K562 (cell line): ENCODE results near the gene TRMT10B. TPM values are rescaled to one million over a fixed set of nuclear protein-coding genes. Genes with fewer than 3 reads are reported as not detected.
A peak's percentile ranks its signal among the peaks of the same experiment; 100 is the strongest.

Experiments used
- ATAC-seq: fragments of 200-7000 bp; cut with Tn5 transposase; 3 replicates; pipeline ENCODE4 v1.9.1; 2020; ENCODE audit warnings: moderate library complexity
- BruUV-seq: library from RNA; stranded (reverse); fragments of 400-500 nt; replicated peaks from 2 replicates; lab custom pipeline; 2021; lab: Mats Ljungman, UMichigan
- CTCF ChIA-PET: fragments of 300-600 bp; formaldehyde crosslinking; extraction: SDS; loops from one replicate; lab custom pipeline; 2021; ENCODE audit warnings: low intra/inter-chr PET ratio; lab: Yijun Ruan, JAX
- POLR2A ChIA-PET: fragments of 300-600, 350-650 bp; sonication (Branson Sonifier 250); formaldehyde crosslinking; extraction: SDS; loops from one replicate; lab custom pipeline; 2021; ENCODE audit warnings: antibody characterized with exemption, inconsistent platforms; lab: Yijun Ruan, JAX
- DNase-seq, 4 experiments: peaks; one replicate each; pipeline versions ENCODE4 v3.0.0 to v3.0.0-alpha.2; 2011 to 2018; ENCODE audit warnings: low spot score in 3 of 4, mixed read lengths in 3 of 4; ENCODE audit errors: extremely low read depth in 1 of 4
- FAIRE-seq: peaks from 2 replicates; lab custom pipeline; 2011; peaks lifted over from hg19 to GRCh38; lab: Jason Lieb, UNC
- H2AFZ ChIP-seq: 2 replicates; pipeline ENCODE4 v1.6.0; 2011; ENCODE audit warnings: low read depth, low read length, control low read depth, inconsistent platforms
- H3K27ac ChIP-seq: fragments of 200-600 bp; 3 replicates; pipeline ENCODE4 v1.8.0; 2011; ENCODE audit warnings: low read depth, mild to moderate bottlenecking, control low read depth, inconsistent platforms, low read length, moderate library complexity, mixed read lengths; ENCODE audit errors: extremely low read depth
- H3K27me3 ChIP-seq, 2 experiments: fragments of 300-600 bp in 1 of 2; 2 replicates in 1 of 2; 3 replicates in 1 of 2; pipeline versions ENCODE4 v1.6.0 to v1.8.0; 2011; ENCODE audit warnings: inconsistent platforms in 2 of 2, low read length in 2 of 2, mild to moderate bottlenecking in 1 of 2, mixed read lengths in 1 of 2, moderate library complexity in 1 of 2; ENCODE audit not compliant: control insufficient read depth in 2 of 2, insufficient read depth in 2 of 2
- H3K36me3 ChIP-seq: fragments of 300-600 bp; 3 replicates; pipeline ENCODE4 v1.8.0; 2011; ENCODE audit warnings: mild to moderate bottlenecking, low read length, inconsistent platforms; ENCODE audit not compliant: control insufficient read depth, insufficient read depth
- H3K4me1 ChIP-seq, 2 experiments: fragments of 200-600 bp in 1 of 2; replicated peaks in 1 of 2; 2 replicates in 1 of 2; 3 replicates in 1 of 2; pipeline versions ENCODE4 v1.5.1 to v1.8.0; 2011; ENCODE audit warnings: inconsistent platforms in 2 of 2, low read length in 2 of 2, mild to moderate bottlenecking in 1 of 2, mixed read lengths in 1 of 2, moderate library complexity in 1 of 2; ENCODE audit not compliant: control insufficient read depth in 2 of 2, insufficient read depth in 2 of 2
- H3K4me2 ChIP-seq: 2 replicates; pipeline ENCODE4 v1.6.1; 2011; ENCODE audit warnings: low read length, control low read depth, inconsistent platforms, mixed read lengths; ENCODE audit not compliant: insufficient read depth
- H3K4me3 ChIP-seq: fragments of 200-600 bp; sonication (generic), shearing (Covaris generic); 2 replicates; pipeline ENCODE4 v1.5.1; 2016; ENCODE audit warnings: control low read depth, inconsistent platforms
- H3K79me2 ChIP-seq: fragments of 200-600 bp; 3 replicates; pipeline ENCODE4 v1.8.0; 2011; ENCODE audit warnings: low read length, inconsistent platforms; ENCODE audit not compliant: control insufficient read depth, insufficient read depth
- H3K9ac ChIP-seq, 2 experiments: 2 replicates each; pipeline versions ENCODE4 v1.6.0 to v1.6.1; 2011; ENCODE audit warnings: low read depth in 2 of 2, low read length in 2 of 2, control low read depth in 1 of 2, inconsistent platforms in 1 of 2, mild to moderate bottlenecking in 1 of 2, mixed read lengths in 1 of 2; ENCODE audit not compliant: insufficient read depth in 1 of 2
- H3K9me1 ChIP-seq: one replicate; pipeline ENCODE4 v1.6.0; 2011; ENCODE audit warnings: inconsistent platforms, mild to moderate bottlenecking, low read length, moderate library complexity; ENCODE audit not compliant: control insufficient read depth, insufficient read depth
- H3K9me3 ChIP-seq: replicated peaks from 2 replicates; pipeline ENCODE4 v1.5.1; 2011; ENCODE audit warnings: low read depth, low read length, inconsistent platforms; ENCODE audit not compliant: control insufficient read depth, insufficient read depth
- H4K20me1 ChIP-seq: replicated peaks from 2 replicates; pipeline ENCODE4 v1.6.1; 2011; ENCODE audit warnings: low read length, inconsistent platforms, mixed read lengths; ENCODE audit not compliant: control insufficient read depth, insufficient read depth
- ELF4 ChIP-seq: fragments of 450-650 bp; formaldehyde crosslinking; IDR thresholded peaks from 2 replicates; pipeline ENCODE4 v1.4.0; 2022; ENCODE audit warnings: missing genetic modification characterization
- JUND ChIP-seq, 2 experiments: IDR thresholded peaks; 2 replicates in 1 of 2; 3 replicates in 1 of 2; pipeline ENCODE4 v1.6.1; 2011; ENCODE audit warnings: borderline replicate concordance in 2 of 2, low read depth in 2 of 2, low read length in 2 of 2, improper control_type of control experiment in 1 of 2, missing biosample characterization in 1 of 2, missing genetic modification characterization in 1 of 2, missing genetic modification reagents in 1 of 2
- KLF6 ChIP-seq: fragments of 250-450 bp; sonication (Bioruptor Pico); IDR thresholded peaks from 2 replicates; pipeline ENCODE4 v1.4.0; 2020; ENCODE audit warnings: mild to moderate bottlenecking, moderate library complexity, borderline replicate concordance
- MXI1 ChIP-seq: IDR thresholded peaks from 2 replicates; pipeline ENCODE4 v1.6.1; 2011; ENCODE audit warnings: low read depth, mild to moderate bottlenecking, improper control_type of control experiment, low read length
- YBX1 ChIP-seq: fragments of 450-650 bp; IDR thresholded peaks from 2 replicates; pipeline ENCODE4 v1.7.1; 2016; ENCODE audit warnings: mild to moderate bottlenecking
- ZNF232 ChIP-seq: sonication (generic); formaldehyde crosslinking; IDR thresholded peaks from 2 replicates; pipeline ENCODE4 v1.8.0; 2022; ENCODE audit warnings: mild to moderate bottlenecking, missing genetic modification reagents
- ZNF436 ChIP-seq: fragments of 250-450, 450-650 bp; sonication (Bioruptor Pico); formaldehyde crosslinking; IDR thresholded peaks from 2 replicates; pipeline ENCODE4 v1.7.0; 2020; ENCODE audit warnings: mild to moderate bottlenecking
- ZNF586 ChIP-seq: fragments of 450-650 bp; formaldehyde crosslinking; conservative IDR thresholded peaks from 2 replicates; pipeline ENCODE4 v1.4.0; 2020; ENCODE audit warnings: mild to moderate bottlenecking, moderate library complexity
- WGBS: fragments of 100-300 bp; shearing (Covaris generic); methylation state at CpG from one replicate; pipeline ENCODE4 v1.1.6; 2016; ENCODE audit warnings: low coverage, mixed read lengths; ENCODE audit not compliant: insufficient coverage; ENCODE audit errors: missing lambda C conversion rate; 5-methylcytosine and 5-hydroxymethylcytosine counted together
- in situ Hi-C: fragments of 300-500 bp; cut with MboI; formaldehyde crosslinking; loops from 4 replicates; pipeline ENCODE4 v1.15.0; 2018; ENCODE audit warnings: inconsistent platforms, mixed read lengths
- intact Hi-C: fragments of 100-400 bp; cut with micrococcal nuclease; formaldehyde crosslinking; loops from 2 replicates; pipeline ENCODE4 v1.14.2; 2022
- polyA plus RNA-seq, 8 experiments: library from polyadenylated mRNA; depleted of rRNA in 4 of 8; stranded (reverse) in 5 of 8; unstranded in 3 of 8; fragments of >200 nt; fragmentation: Nextera tagmentation in 2 of 8; fragmentation: Illumina TruSeq in 1 of 8; extraction: Ambion mirVana in 2 of 8; extraction: Trizol in 1 of 8; gene quantifications; 2 replicates each; pipeline versions ENCODE4 v1.2.1 to v1.2.3, GENCODE V29; 2011 to 2014; ENCODE audit warnings: inconsistent platforms in 1 of 8, missing spikeins in 1 of 8
- total RNA-seq, 7 experiments: library from RNA; depleted of rRNA in 6 of 7; stranded (reverse); fragments of >200 nt in 6 of 7; fragmentation: Illumina TruSeq in 2 of 7; extraction: Trizol in 2 of 7; gene quantifications; 2 replicates each; pipeline versions ENCODE4 v1.2.1 to v1.2.3, GENCODE V29; 2011 to 2021; ENCODE audit warnings: low replicate concordance in 1 of 7
- TF ChIP-seq, protein P1 (sequence below): fragments of 250-450 bp; sonication (Bioruptor Pico); IDR thresholded peaks from 2 replicates; pipeline ENCODE4 v1.4.0; 2020; ENCODE audit warnings: mild to moderate bottlenecking, moderate library complexity
- TF ChIP-seq, protein P2 (sequence below): sonication (generic); formaldehyde crosslinking; IDR thresholded peaks from 2 replicates; pipeline ENCODE4 v1.8.1; 2023; ENCODE audit warnings: mild to moderate bottlenecking, missing genetic modification reagents
- TF ChIP-seq, protein P3 (sequence below): sonication (generic); formaldehyde crosslinking; IDR thresholded peaks from 2 replicates; pipeline ENCODE4 v1.8.0; 2023; ENCODE audit warnings: mild to moderate bottlenecking, missing genetic modification reagents

The TRMT10B gene
- total and polyA plus RNA-seq, 9 of the 15 experiments (the other 6 are each of a cell fraction or from before 2014, with no cell fraction given): 2.9 to 13.4 (median 7.0) TPM

DNA sequence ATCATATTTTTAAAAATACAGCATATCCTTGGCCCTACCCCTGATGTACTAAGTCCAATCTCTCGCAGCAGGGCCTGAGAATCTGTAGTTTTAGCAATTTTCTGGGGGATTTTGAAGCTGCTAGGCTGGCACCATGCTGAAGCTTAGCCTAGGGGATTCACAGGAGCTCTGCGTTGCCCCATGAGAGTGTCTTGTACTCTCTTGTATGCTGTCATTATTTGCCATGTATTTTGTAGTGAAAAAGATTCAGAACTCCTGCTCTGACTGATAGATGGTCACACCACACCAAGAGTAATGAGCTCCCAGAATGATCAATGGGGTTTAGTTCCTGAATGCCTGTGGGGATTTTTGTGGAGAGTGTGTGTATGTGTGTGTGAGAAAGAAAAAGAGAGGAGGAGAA is 20.7 kb upstream of the TRMT10B start:
- ATAC-seq (no peak), DNase-seq (no peak), FAIRE-seq (no peak)
- H4K20me1 ChIP-seq: no peaks in the 10 kb centered on the region; the same call in 1 of the 2 replicates
- no peak overlapping the region for H3K27ac ChIP-seq
- peaks cover 57 to 72% of the 10 kb centered on the region in 2 experiments for H3K27me3 ChIP-seq
- H3K4me1 ChIP-seq: no peaks in the 10 kb centered on the region
- H3K9me1 ChIP-seq: no peaks in the 10 kb centered on the region
- H3K4me3 ChIP-seq: no peak overlapping the region
- H3K36me3 ChIP-seq: no peaks in the 10 kb centered on the region
- no peak overlapping the region for H3K9ac ChIP-seq
- intact Hi-C loops: no loop called here
- in situ Hi-C loops: loop anchor here (25.0 kb wide), 1 partner anchor 629 kb away; no protein-coding TSS in a partner anchor
- 0% methylated on average over 2 of the region's 2 CpGs for WGBS
- no TSS peak for BruUV-seq
- ChIA-PET CTCF (no interaction called here), POLR2A (interaction anchor here (0.6 to 1.9 kb wide), 6 partner anchors 8 to 311 kb away, joined by 3 to 5 read pairs (median 4); partner anchors contain the start of gene GRHPR)
- no peak overlapping the region for H2AFZ ChIP-seq
- no peaks in the 10 kb centered on the region for H3K79me2 ChIP-seq
- no peak overlapping the region for H3K4me2 ChIP-seq
- TF ChIP-seq ZNF586 (CRISPR knock-in tag) (no peak), KLF6 (CRISPR knock-in tag) (no peak)
- H3K9me3 ChIP-seq: no peaks in the 10 kb centered on the region

DNA sequence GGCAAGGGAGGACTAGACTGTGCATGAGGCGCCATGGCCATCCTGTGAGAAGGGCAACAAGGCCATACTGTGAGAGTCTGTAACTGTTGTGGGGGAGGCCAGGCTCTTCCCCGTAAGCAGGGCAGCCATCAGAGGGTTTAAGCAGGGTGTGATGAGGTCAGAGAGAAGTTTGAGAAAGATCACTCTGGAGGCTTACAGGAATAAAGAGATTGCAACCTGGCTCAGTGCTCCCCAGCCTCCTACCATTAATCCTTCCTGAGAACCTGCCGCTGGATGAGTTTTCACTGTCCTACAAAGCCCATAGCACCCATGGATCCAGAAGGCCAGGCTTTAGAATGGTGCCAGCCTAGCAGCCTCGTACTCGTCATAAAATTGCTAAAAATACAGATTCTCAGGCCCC is 14.4 kb upstream of the TRMT10B start:
- H2AFZ ChIP-seq: no peak overlapping the region
- in situ Hi-C loops (loop anchor here (25.0 kb wide), 1 partner anchor 623 kb away; no protein-coding TSS in a partner anchor), intact Hi-C loops (no loop called here)
- no peak overlapping the region for H3K27ac ChIP-seq
- H3K36me3 ChIP-seq: no peaks in the 10 kb centered on the region
- no peak overlapping the region for H3K9ac ChIP-seq
- H3K4me2 ChIP-seq: no peak overlapping the region
- ATAC-seq (peak; percentile 10; the same call in 2 of the 3 replicates), FAIRE-seq (no peak), DNase-seq (no peak)
- no TSS peak for BruUV-seq
- ChIA-PET POLR2A (interaction anchor here (0.7 to 0.9 kb wide), 2 partner anchors 9 to 15 kb away, joined by 3 read pairs; no protein-coding TSS in a partner anchor), CTCF (no interaction called here)
- H3K4me1 ChIP-seq: peaks cover 0 to 10% of the 10 kb centered on the region in 2 experiments; a peak in 2 of 5 replicates
- no peaks in the 10 kb centered on the region for H3K79me2 ChIP-seq
- H3K4me3 ChIP-seq: no peak overlapping the region
- WGBS: 17% methylated on average over 5 of the region's 5 CpGs
- peaks cover 44 to 47% of the 10 kb centered on the region in 2 experiments for H3K27me3 ChIP-seq
- no peaks in the 10 kb centered on the region for H3K9me3 ChIP-seq
- H4K20me1 ChIP-seq: no peaks in the 10 kb centered on the region
- H3K9me1 ChIP-seq: peaks cover 4% of the 10 kb centered on the region
- no peak for TF ChIP-seq YBX1
- TF ChIP-seq, protein P1, sequence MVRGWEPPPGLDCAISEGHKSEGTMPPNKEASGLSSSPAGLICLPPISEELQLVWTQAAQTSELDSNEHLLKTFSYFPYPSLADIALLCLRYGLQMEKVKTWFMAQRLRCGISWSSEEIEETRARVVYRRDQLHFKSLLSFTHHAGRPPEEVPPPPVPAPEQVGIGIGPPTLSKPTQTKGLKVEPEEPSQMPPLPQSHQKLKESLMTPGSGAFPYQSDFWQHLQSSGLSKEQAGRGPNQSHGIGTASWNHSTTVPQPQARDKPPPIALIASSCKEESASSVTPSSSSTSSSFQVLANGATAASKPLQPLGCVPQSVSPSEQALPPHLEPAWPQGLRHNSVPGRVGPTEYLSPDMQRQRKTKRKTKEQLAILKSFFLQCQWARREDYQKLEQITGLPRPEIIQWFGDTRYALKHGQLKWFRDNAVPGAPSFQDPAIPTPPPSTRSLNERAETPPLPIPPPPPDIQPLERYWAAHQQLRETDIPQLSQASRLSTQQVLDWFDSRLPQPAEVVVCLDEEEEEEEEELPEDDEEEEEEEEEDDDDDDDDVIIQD: no peak
- no peak for TF ChIP-seq ELF4 (CRISPR knock-in tag)
- no peak for TF ChIP-seq ZNF232
- TF ChIP-seq MXI1: no peak
- no peak for TF ChIP-seq JUND (IDR thresholded peaks at IDR 0.05; ENCODE audit: borderline replicate concordance, low read depth, low read length)
- TF ChIP-seq JUND (tag; IDR thresholded peaks at IDR 0.05; ENCODE audit: borderline replicate concordance, low read depth, low read length): no peak
- no peak for TF ChIP-seq ZNF436 (CRISPR knock-in tag)
- TF ChIP-seq, protein P2, sequence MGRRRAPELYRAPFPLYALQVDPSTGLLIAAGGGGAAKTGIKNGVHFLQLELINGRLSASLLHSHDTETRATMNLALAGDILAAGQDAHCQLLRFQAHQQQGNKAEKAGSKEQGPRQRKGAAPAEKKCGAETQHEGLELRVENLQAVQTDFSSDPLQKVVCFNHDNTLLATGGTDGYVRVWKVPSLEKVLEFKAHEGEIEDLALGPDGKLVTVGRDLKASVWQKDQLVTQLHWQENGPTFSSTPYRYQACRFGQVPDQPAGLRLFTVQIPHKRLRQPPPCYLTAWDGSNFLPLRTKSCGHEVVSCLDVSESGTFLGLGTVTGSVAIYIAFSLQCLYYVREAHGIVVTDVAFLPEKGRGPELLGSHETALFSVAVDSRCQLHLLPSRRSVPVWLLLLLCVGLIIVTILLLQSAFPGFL (CRISPR knock-in tag): no peak
- TF ChIP-seq, protein P3, sequence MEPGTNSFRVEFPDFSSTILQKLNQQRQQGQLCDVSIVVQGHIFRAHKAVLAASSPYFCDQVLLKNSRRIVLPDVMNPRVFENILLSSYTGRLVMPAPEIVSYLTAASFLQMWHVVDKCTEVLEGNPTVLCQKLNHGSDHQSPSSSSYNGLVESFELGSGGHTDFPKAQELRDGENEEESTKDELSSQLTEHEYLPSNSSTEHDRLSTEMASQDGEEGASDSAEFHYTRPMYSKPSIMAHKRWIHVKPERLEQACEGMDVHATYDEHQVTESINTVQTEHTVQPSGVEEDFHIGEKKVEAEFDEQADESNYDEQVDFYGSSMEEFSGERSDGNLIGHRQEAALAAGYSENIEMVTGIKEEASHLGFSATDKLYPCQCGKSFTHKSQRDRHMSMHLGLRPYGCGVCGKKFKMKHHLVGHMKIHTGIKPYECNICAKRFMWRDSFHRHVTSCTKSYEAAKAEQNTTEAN (CRISPR knock-in tag): no peak
